HG02870 (cell line): ENCODE data around the gene FHOD3.

Experiments
- ATAC-seq: cut with Tn5 transposase; IDR thresholded peaks from one replicate; pipeline ENCODE4 v1.9.1; 2021; ENCODE audit warnings: mild to moderate bottlenecking, moderate library complexity; ENCODE audit not compliant: unreplicated experiment

Gene FHOD3

DNA sequence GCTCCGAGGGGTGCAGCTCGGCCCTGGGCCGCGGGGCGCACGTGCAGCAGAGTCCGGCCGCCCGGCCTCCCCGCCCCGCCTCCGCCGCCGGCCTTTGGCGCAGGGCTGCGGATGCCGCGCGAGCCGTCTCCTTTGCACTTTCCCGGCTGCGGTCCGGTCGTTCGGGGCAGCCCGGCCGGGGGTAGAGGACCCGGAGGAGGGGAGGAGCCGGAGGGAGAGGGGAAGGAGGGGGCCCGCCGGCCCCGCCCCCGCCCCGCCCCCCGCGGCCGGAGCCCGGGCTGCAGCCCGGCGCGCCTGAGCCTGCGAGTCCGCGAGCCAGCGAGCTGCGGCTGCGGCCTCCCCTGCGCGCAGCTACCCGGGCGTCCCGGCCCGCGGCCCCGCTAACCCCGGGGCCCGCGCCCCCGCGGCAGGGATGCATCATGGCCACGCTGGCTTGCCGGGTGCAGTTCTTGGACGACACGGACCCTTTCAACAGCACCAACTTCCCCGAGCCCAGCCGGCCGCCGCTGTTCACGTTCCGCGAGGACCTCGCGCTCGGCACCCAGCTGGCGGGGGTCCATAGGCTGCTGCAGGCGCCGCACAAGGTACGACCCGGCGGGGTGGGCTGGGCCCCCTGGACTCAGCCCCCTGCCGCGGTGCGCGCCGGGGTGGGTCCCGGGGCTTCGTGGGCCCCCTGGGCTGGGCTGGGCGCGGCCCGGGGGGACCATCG, at the start of gene FHOD3:
FHOD3 (plus strand) TSS at position 297 of the 709 bp plus-strand sequence; CDS start at position 420, 123 bp downstream.
- ATAC-seq, result peak; percentile 46

DNA sequence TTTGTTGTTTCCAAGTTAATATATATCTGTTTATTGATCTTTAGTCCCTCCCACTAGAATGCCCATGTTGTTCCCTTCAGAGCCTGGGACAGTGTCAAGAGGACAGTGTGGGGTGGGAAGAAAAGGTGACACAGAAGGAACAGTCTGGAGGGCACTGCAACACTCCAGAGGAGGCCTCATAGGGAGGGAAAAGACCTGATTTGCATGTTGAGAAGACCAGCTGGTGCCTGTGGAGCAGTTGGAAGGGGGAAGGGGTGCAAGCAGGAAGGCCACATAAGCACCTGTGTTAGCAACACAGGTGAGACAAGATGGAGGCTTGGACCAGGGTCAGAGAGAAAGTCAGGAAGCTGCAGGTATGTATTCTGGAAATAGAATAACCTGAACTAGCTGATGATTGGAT, 48.1 kb upstream of the FHOD3 start:
- no peak for ATAC-seq

DNA sequence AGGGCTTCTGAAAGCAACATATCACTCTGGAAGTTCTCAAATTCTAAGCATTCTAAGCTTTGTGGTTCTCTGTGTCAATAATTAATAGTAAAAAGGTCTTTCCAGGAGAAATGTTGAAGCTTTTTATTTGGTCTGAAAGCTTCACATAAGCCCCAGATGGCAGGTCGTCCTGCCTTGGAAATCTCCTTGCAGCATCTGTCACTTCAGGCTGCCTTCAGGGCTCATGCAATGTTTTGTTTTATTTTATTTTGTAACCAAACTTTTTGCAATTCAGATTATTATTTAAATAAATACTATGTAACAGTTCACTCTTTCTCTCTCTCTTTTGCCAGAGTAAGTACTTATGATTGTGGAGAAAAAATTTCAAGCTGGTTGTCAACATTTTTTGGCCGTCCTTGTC, 46.7 kb upstream of the FHOD3 start:
- ATAC-seq, result no peak

DNA sequence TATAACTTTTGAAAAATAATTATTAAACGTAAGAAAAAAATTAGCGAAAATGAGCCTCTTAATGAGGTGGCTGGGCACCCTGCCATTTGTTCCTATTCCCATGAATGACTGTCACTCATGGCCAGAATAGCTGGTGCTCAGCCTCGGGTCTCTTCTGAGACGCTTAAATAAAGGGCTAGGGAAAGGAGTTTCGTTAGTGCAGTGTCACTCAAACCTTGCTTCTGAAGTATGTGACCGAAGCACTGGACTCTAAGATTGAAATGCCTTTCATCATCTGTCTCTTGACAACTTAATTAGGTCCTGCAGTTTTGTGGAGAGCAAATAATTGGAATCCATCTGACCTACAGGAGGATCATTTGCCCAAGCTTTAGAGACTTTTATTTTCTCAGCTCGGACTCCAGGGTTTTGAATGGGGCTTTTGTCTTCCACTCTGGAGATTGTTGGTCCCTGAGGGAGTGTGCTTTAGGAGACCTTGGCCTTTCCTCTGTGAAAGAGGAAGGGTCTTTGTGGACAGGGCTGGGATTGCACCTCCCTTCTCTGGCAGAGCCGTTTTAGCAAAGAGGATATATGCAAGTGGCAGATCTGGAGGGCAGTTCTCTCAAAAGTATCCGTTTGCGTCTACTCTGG, 42.3 kb upstream of the FHOD3 start:
- ATAC-seq, result no peak

DNA sequence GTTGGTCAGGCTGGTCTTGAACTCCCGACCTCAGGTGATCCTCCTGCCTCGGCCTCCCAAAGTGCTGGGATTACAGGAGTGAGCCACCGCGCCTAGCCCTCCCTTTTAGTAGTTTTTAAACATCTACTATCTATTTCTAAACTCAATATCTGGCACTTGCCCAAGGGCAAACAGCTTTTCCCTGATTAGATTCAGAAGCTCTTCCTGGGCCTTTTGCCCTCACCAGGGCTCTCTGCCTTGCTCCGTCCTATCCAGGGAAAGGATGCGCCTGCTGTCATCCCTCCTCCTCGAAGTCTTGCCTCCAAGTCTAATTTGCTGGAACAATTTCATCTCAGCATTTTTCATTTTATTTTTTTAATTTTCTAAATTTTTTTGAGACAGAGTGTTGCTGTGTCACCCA, 41.4 kb upstream of the FHOD3 start:
- ATAC-seq, result no peak

DNA sequence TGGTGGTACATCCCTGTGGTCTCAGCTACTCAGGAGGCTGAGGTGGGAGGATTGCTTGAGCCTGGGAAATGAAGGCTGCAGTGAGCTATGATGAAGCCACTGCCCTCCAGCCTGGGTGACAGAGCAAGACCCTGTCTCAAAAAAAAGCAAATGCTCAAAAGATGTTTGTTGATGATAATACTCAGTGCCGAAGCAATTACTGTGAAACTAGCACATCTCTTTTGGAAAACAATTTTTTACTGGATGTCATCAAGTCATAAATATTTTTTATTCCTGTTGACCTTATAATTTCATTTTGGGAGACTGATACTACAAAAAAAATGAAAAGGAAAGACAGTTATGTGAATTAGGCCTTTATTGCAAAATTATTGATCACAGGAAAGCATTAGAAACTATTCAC, 34.5 kb upstream of the FHOD3 start:
- no peak for ATAC-seq

DNA sequence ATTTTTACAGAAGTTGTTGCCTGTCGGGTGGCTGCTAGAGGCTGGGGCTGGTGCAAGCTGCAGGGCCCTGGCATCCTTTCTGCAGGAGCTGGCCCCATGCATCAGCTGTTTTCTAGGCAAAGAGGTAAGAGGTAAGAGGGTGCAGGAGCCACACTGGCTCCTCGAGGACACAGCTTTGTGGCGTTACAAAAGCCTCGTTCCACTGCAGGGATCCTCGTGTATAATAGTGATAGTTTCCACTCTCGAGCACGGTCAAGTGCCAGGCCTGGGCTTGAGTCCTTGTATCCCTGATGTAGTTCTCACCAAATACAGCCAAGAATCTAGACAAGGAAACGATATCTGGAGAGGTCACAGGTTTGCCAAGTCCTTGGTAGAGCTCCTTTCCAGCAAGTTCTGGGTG, 33.2 kb upstream of the FHOD3 start:
- no peak for ATAC-seq

DNA sequence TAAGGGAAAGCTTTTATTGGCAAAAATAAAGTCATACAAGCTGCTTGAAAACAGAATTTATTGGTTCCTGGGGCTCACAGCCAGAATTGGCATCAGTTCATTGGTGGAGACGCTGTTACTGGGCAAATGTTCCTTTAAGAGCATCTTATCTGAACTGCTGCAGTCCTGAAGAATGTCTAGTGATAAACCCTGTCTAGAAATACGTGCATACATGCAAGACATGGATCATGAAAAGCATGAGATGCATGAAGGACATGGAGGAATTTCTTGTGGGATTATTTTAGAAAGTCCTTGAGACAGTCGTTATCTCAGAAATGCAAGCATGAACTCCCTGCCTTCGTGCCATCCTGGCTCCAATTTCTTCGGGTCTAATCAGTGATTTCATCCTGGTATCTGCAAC, 32.5 kb upstream of the FHOD3 start:
- no peak for ATAC-seq

DNA sequence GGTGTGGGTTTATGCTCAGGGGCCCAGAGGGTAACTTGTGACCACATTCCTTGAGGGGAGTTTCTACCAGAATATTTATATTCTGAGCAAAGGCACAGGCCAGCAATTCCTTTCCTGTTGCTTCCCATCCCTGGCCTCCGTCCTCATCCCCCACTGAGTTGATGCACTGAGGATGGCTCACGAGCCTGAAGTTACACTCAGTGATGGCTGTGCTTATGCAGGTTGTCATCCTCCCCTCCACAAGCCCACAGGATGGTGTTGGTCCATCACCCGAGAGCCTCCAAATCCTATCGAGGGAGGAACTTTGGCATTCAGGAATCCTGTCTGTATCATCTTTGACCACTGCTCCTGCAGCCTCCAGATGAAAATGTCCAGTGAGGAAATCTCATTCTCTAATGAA, 28.4 kb upstream of the FHOD3 start:
- no peak for ATAC-seq

DNA sequence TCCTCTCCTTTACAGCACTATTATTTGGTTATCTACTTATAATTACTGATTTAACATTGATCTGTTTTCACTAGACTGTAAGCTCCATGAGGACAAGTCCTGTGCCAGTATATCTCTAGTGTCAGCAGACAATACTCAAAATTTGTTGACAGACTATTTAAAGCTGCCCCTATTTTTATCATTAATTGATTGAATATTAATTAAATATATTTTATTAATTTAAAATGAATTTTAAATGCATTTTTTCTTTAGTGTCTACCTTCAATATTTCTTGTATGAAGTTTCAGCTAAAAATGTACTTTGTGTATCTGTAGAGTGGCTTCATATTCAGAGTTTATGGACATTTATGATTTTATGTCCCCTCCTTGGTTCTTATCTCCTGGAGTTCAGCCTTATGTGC, 26.4 kb upstream of the FHOD3 start:
- ATAC-seq, result no peak

DNA sequence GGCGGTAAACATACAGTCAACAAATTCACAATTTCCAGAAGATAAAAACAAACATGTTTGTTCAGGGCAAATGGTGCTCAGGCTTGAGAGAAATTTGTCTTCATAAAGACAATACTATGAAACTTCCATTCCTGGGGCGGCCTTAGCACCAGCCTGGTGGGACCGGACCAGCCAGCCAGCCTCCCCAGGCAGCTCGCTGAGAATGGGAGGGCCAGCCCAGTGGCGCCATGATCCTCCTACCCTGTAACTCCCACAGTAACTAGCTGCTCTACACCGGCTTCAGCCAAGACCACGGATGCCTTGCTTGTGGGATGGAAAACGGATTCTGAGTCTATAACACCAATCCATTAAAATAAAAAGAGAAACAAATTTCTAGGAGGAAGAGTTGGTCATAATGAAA, 24.2 kb upstream of the FHOD3 start:
- ATAC-seq, result no peak

DNA sequence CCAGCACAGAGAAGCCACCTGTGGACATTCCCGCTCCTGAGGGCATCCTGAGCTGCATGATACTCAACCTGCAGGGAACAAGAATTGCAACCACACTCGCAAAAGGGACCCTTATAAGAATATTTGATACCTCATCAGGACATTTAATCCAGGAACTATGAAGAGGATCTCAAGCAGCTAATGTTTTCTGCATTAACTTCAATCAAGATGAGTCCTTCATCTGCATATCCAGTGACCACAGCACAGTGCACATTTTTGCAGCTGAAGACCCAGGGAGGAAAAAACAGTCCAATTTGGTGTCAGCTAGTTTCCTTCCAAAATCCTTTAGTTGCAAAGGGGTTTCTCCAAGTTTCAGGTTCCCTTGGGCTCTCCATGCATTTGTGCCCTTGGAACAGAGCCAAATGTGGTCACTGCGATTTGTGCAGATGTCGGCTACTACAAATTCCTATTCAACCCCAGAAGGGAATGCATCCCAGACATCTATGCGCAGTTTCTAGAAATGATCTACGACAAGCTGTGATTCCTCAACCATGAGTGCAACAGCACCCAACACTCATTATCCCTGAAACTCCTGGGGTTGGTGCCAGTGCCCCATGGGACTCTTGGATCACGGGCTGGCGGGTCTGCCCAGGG, 23.3 kb upstream of the FHOD3 start:
- no peak for ATAC-seq

DNA sequence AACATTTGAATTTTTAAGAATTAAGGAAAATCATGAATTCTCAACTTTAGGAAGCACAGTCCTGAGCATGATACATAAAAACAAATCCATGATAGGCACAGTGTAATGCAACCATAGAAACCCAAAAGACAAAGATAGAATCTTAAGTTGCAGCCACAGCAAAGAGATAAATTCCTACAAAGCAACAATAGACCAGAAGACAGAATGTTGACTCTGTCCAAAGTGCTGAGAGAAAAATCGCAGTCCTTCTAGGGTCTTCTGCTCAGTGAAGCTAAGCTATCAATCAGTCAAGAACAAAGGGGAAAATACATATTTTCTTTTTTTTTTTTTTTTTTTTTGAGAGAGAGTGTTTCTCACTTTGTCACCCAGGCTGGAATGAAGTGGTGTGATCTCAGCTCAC, 22.0 kb upstream of the FHOD3 start:
- no peak for ATAC-seq

DNA sequence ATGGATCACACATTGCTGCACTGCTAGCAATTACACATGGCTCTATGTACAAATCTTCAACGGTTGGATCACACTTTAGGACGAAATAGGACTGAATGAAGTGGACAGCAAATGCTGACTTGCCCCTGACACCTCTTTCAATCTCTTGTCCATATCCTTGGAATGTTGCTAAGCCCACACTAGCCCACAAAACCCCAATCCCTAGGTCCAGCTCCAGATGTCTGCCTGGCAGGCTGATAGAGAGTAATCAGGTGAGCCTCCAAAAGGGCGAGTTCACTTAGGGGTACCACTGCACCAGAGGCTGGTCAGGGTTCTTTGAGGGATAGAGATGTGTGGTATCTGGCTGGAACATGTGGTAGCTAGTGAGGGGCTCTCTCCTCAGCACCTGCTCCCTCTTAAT, 18.5 kb upstream of the FHOD3 start:
- ATAC-seq, result no peak

DNA sequence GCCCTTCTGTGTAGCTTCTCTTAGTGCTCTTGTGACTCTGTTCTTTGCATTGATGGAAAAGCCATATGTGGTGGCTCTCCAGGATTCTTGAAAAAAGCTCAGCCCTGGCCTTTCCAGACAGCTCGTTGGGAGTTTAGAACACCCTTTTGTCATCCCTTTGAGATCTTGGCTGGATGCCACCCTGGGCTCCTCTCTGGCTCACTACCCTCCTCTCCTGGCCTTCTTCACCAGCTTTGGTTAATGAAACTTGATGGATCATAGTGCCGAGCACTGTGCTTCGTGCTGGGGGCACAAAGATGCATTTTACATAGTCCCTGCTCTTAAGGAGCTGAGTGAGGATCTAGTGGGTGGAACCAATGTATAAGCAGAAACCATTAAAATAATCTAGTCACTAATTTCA, 15.6 kb upstream of the FHOD3 start:
- no peak for ATAC-seq

DNA sequence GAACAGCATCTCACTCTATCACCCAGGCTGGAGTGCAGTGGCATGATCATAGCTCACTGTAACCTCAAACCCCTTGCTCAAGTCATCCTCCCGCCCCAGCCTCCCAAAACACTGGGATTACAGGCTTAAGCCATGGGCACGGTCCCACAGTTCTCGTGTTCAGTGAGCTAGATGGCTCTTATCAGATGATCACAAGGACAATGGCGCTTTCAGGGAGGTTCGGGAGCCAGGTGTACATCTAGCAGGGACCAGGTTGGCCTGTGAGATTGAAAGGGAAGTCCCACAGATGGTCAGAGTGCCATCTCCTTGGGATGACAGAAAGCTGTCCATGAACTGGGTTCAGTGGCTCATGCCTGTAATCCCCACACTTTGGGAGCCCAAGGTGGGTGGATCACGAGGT, 14.1 kb upstream of the FHOD3 start:
- no peak for ATAC-seq

DNA sequence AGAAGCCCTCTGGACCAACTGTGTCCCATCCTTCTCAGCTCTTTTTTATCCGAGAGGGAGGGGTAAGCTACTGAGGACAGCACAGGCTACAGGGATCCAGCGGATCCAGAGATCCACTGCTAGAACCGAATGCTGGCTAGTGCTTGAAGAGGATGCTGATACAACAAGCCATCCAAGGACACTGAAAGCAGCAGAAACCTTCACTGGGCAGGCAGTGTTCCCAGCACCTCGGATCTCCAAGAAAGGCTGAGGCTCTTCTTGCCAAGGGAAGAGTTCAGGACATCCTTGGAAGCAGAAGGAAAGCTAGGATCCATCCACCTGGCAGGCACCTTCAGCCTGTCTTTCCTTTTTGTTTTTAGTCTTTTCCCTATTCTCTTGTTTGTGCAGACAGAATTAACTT, 13.2 kb upstream of the FHOD3 start:
- ATAC-seq, result no peak

DNA sequence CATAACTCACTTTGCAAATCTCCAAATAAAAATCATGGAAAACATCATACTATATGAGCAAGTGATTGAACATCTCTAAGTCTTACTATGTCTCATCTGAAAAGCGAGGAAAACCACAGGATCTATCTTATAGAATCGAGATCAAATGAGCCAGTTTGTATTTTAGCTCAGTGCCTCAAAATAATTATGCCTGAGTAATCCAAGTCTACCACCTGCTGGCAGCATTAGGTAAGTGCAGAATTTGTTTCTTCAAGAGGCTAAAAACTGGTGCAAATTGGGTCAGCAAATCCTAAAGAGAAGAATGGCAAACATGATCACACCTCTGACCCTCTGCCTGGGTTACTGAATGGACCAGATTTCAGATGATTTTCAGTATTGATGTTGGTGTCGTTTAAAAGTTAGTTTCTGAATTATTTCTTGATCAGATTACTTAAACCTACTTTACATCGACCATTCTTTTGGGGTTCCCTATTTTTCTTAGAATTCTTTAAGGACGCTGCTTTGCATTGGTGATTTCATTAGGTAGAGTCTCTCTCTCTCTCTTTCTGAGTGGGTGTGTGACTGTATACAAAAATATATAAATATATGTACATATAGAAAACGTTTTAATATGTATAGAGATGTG, 12.7 kb upstream of the FHOD3 start:
- no peak for ATAC-seq

DNA sequence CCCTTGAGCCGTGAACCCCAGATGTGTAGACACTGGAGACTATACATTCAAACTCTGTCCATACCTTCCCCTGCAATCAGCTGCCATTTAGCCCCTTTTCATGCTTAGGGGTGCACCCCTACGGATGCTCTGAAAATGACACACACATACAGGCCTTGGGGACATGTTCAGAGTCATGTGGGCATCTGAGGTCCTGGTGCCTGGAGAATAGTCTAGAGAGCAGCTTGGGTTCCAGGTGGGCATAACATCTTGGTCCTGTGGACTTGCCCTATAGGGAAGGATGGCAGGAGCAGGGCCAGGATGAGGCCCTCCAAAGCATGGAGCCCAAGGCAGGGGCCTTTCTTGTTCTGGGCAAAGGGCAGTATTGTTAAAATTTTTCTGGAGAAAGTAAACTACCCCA, 9.9 kb upstream of the FHOD3 start:
- no peak for ATAC-seq

DNA sequence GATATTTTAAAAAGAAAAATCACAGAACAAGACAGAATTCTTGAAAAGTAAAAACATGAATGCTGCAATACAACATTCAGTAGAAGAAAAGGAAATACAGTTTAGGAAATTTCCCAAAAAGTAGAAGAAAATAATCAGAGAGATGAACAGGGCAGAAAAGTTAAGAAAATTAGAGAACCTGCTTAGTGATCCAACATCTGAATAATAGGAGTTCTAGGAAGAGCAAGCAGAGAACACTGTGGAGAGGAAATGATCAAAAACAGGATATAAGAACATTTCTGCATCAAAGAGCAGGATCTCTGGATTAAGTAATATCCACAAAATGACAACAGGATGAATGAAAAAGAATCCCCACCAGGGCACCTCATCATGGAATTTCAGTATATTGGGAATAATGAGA, 8.8 kb upstream of the FHOD3 start:
- ATAC-seq, result no peak

DNA sequence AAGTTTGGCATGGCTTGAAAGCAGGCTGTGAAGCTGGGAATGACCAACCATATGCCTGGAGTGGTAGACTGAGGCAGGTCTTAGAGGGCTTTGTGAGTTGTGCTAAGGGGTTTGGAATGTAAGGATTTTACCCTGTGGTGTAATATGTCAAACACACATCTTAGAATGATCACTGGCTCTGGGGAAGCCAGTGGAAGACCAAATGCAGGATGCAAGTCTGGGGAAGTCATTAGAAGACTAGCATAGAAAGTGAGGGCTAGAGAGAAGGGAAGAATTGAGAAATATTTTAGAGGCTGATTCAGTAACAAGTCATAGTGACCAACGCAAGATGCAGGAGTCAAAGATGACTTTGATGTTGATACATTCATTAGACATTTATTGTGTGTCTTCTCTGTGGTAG, 3.5 kb upstream of the FHOD3 start:
- ATAC-seq, result no peak

DNA sequence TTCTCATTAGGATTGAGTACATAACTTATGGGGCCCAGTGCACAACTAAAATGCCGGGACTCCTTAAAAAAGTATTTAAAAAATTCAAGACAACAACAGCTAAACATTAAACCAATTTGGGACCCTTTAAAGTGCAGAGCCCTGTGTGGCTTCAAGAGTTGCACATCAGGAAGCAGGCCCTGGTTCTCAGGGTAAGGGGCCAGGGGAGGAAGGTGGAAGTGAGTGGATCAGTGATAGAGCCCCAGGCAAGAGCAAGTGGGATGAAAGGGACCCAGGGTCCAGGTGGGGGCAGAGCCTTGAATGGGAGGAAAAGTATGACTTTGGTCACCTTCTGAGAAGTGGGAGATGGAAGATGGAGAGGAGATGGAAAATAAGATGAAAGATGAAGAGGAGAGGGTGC, 2.3 kb upstream of the FHOD3 start:
- ATAC-seq, result no peak
